Activated CD4-positive, alpha-beta T cell treated with anti-CD3 and anti-CD28 coated beads, Interleukin-2, amount 10 ng/mL, durations not matched to agents 7 days and 5 days (primary cell): ENCODE measurements around the gene CLCN3. TPM values are rescaled to one million over a fixed set of nuclear protein-coding genes. Genes with fewer than 3 reads are reported as not detected.

Experiments used
- CTCF ChIA-PET: fragments of 350-600 bp; sonication (Branson Sonifier 250); formaldehyde crosslinking; loops from one replicate; lab custom pipeline; 2021; ENCODE audit warnings: antibody characterized with exemption; lab: Charles Lee
- POLR2A ChIA-PET: fragments of 350-600 bp; sonication (Branson Sonifier 250); formaldehyde crosslinking; loops from one replicate; lab custom pipeline; 2021; ENCODE audit warnings: antibody characterized with exemption; lab: Charles Lee
- DNase-seq: peaks from one replicate; pipeline ENCODE4 v3.0.0-alpha.2; 2020
- H3K27ac Mint-ChIP-seq: one replicate; pipeline ENCODE4 v1.8.0; 2021; ENCODE audit warnings: mild to moderate bottlenecking, moderate library complexity, mixed read lengths
- H3K27me3 Mint-ChIP-seq: one replicate; pipeline ENCODE4 v1.8.0; 2021; ENCODE audit warnings: mixed read lengths
- H3K36me3 Mint-ChIP-seq: one replicate; pipeline ENCODE4 v1.8.0; 2021; ENCODE audit warnings: low read depth, mixed read lengths
- H3K4me1 Mint-ChIP-seq: one replicate; pipeline ENCODE4 v1.8.0; 2021; ENCODE audit warnings: mixed read lengths
- H3K4me3 Mint-ChIP-seq: one replicate; pipeline ENCODE4 v1.8.0; 2021; ENCODE audit warnings: mild to moderate bottlenecking, moderate library complexity, mixed read lengths
- H3K9me3 Mint-ChIP-seq: one replicate; pipeline ENCODE4 v1.8.0; 2021; ENCODE audit warnings: mixed read lengths
- total RNA-seq, 2 experiments: library from RNA; stranded (reverse); gene quantifications; one replicate each; pipeline ENCODE4 v1.2.3, GENCODE V29; 2021

CLCN3 gene
- total RNA-seq, 2 experiments from 2014 or later = 27.9 to 28.6 TPM

GRCh38 chr4:169604131-169604900 is 16.1 kb upstream of the CLCN3 start:
- H3K4me1 Mint-ChIP-seq = peaks cover 39% of the 10 kb centered on the region
- no peaks in the 10 kb centered on the region for H3K27me3 Mint-ChIP-seq
- POLR2A ChIA-PET = no interaction called here
- H3K4me3 Mint-ChIP-seq = no peak overlapping the region
- peak; percentile 11 for DNase-seq
- peaks cover 21% of the 10 kb centered on the region for H3K36me3 Mint-ChIP-seq
- CTCF ChIA-PET = interaction anchor here (2.0 kb wide), 1 partner anchor 9 kb away, joined by 5 read pairs; the partner anchor contains the start of gene NEK1
- H3K27ac Mint-ChIP-seq = no peak overlapping the region
- H3K9me3 Mint-ChIP-seq = no peaks in the 10 kb centered on the region

- Mint-ChIP-seq H3K27me3 (no peaks in the 10 kb centered on the region), H3K27ac (peak overlapping the region; percentile 25), H3K36me3 (peaks cover 21% of the 10 kb centered on the region), H3K9me3 (no peaks in the 10 kb centered on the region), H3K4me3 (no peak overlapping the region), H3K4me1 (peaks cover 39% of the 10 kb centered on the region)
- ChIA-PET POLR2A (no interaction called here), CTCF (interaction anchor here (0.7 to 2.0 kb wide), 2 partner anchors 8 to 396 kb away, joined by 3 to 5 read pairs; partner anchors contain the start of gene NEK1)
- DNase-seq = no peak
Observed at GRCh38 chr4:169604903-169605331, 15.5 kb upstream of the CLCN3 start.

GRCh38 chr4:169611157-169611556 is 9.2 kb upstream of the CLCN3 start:
- no peak for DNase-seq
- Mint-ChIP-seq H3K9me3 (no peaks in the 10 kb centered on the region), H3K4me3 (peak overlapping the region; percentile 96), H3K27ac (peak overlapping the region; percentile 99), H3K4me1 (peaks cover 51% of the 10 kb centered on the region), H3K36me3 (peaks cover 14% of the 10 kb centered on the region), H3K27me3 (no peaks in the 10 kb centered on the region)
- POLR2A ChIA-PET = no interaction called here
- CTCF ChIA-PET = interaction anchor here (0.6 kb wide), 1 partner anchor 19 kb away, joined by 3 read pairs; no protein-coding TSS in a partner anchor

- Mint-ChIP-seq H3K9me3 (no peaks in the 10 kb centered on the region), H3K27ac (peak within 1 kb of the TSS; percentile 99), H3K4me1 (peaks cover 51% of the 10 kb centered on the region), H3K4me3 (peak within 1 kb of the TSS; percentile 96), H3K27me3 (no peaks in the 10 kb centered on the region), H3K36me3 (peaks cover 4% of the 10 kb centered on the region)
- ChIA-PET CTCF (interaction anchor here (1.0 to 1.6 kb wide), 12 partner anchors 8 to 410 kb away, joined by 3 to 8 read pairs (median 5); partner anchors contain the start of gene CLCN3), POLR2A (interaction anchor here (0.6 kb wide), 1 partner anchor 602 kb away, joined by 4 read pairs; the partner anchor contains the start of gene CBR4)
- DNase-seq = peak; percentile 91
Observed at GRCh38 chr4:169611991-169612870, 8.1 kb upstream of the CLCN3 start, which contains the start of gene NEK1. Gene NEK1 (minus strand): TSS chr4:169612583. CDS start chr4:169602630, 9,953 bp downstream.

- Mint-ChIP-seq H3K27me3 (no peaks in the 10 kb centered on the region), H3K4me3 (peak overlapping the region; percentile 96), H3K9me3 (no peaks in the 10 kb centered on the region), H3K27ac (peak overlapping the region; percentile 99), H3K4me1 (peaks cover 55% of the 10 kb centered on the region), H3K36me3 (peaks cover 2% of the 10 kb centered on the region)
- DNase-seq = peak; percentile 80
- ChIA-PET CTCF (interaction anchor here (0.6 to 1.6 kb wide), 16 partner anchors 8 to 435 kb away, joined by 3 to 8 read pairs (median 4); partner anchors contain the start of gene CLCN3), POLR2A (interaction anchor here (0.6 to 0.8 kb wide), 3 partner anchors 11 to 603 kb away, joined by 3 to 6 read pairs (median 4); partner anchors contain the start of gene CBR4)
Observed at GRCh38 chr4:169612871-169613859, 7.2 kb upstream of the CLCN3 start.

- Mint-ChIP-seq H3K27me3 (no peaks in the 10 kb centered on the region), H3K27ac (peak overlapping the region; percentile 76), H3K4me1 (peaks cover 60% of the 10 kb centered on the region), H3K4me3 (no peak overlapping the region), H3K36me3 (peaks cover 3% of the 10 kb centered on the region), H3K9me3 (no peaks in the 10 kb centered on the region)
- no peak for DNase-seq
- ChIA-PET CTCF (interaction anchor here (1.0 to 1.5 kb wide), 2 partner anchors 10 to 149 kb away, joined by 3 read pairs; no protein-coding TSS in a partner anchor), POLR2A (no interaction called here)
Observed at GRCh38 chr4:169615467-169616106, 4.8 kb upstream of the CLCN3 start.

- H3K9me3 Mint-ChIP-seq = no peaks in the 10 kb centered on the region
- H3K36me3 Mint-ChIP-seq = peaks cover 3% of the 10 kb centered on the region
- no peak overlapping the region for H3K4me3 Mint-ChIP-seq
- ChIA-PET CTCF (no interaction called here), POLR2A (no interaction called here)
- no peaks in the 10 kb centered on the region for H3K27me3 Mint-ChIP-seq
- H3K27ac Mint-ChIP-seq = no peak overlapping the region
- peaks cover 52% of the 10 kb centered on the region for H3K4me1 Mint-ChIP-seq
- DNase-seq = no peak
Observed at GRCh38 chr4:169616846-169617245, 3.5 kb upstream of the CLCN3 start.

- DNase-seq = no peak
- H3K4me1 Mint-ChIP-seq = peaks cover 54% of the 10 kb centered on the region
- H3K4me3 Mint-ChIP-seq = no peak overlapping the region
- peaks cover 3% of the 10 kb centered on the region for H3K36me3 Mint-ChIP-seq
- H3K9me3 Mint-ChIP-seq = no peaks in the 10 kb centered on the region
- ChIA-PET CTCF (no interaction called here), POLR2A (no interaction called here)
- H3K27ac Mint-ChIP-seq = no peak overlapping the region
- no peaks in the 10 kb centered on the region for H3K27me3 Mint-ChIP-seq
Observed at GRCh38 chr4:169617306-169617705, 3.1 kb upstream of the CLCN3 start.

- peaks cover 3% of the 10 kb centered on the region for H3K36me3 Mint-ChIP-seq
- H3K4me1 Mint-ChIP-seq = peaks cover 55% of the 10 kb centered on the region
- ChIA-PET POLR2A (no interaction called here), CTCF (no interaction called here)
- H3K27ac Mint-ChIP-seq = peak overlapping the region; percentile 37
- H3K4me3 Mint-ChIP-seq = peak overlapping the region; percentile 94
- DNase-seq = no peak
- no peaks in the 10 kb centered on the region for H3K27me3 Mint-ChIP-seq
- H3K9me3 Mint-ChIP-seq = no peaks in the 10 kb centered on the region
Observed at GRCh38 chr4:169618286-169618685, 2.1 kb upstream of the CLCN3 start.

GRCh38 chr4:169618986-169619385 is 1.4 kb upstream of the CLCN3 start:
- H3K4me1 Mint-ChIP-seq = peaks cover 58% of the 10 kb centered on the region
- no peak for DNase-seq
- H3K4me3 Mint-ChIP-seq = peak overlapping the region; percentile 94
- no peaks in the 10 kb centered on the region for H3K27me3 Mint-ChIP-seq
- CTCF ChIA-PET = interaction anchor here (1.3 to 1.5 kb wide), 3 partner anchors 14 to 134 kb away, joined by 3 to 6 read pairs (median 4); no protein-coding TSS in a partner anchor
- no peaks in the 10 kb centered on the region for H3K9me3 Mint-ChIP-seq
- POLR2A ChIA-PET = no interaction called here
- peaks cover 6% of the 10 kb centered on the region for H3K36me3 Mint-ChIP-seq
- peak overlapping the region; percentile 99 for H3K27ac Mint-ChIP-seq

- ChIA-PET POLR2A (no interaction called here), CTCF (interaction anchor here (1.3 to 2.0 kb wide), 4 partner anchors 13 to 134 kb away, joined by 3 to 6 read pairs (median 5); no protein-coding TSS in a partner anchor)
- peak; percentile 55 for DNase-seq
- Mint-ChIP-seq H3K27me3 (no peaks in the 10 kb centered on the region), H3K36me3 (peaks cover 6% of the 10 kb centered on the region), H3K27ac (peak overlapping the region; percentile 99), H3K4me3 (peak overlapping the region; percentile 94), H3K4me1 (peaks cover 59% of the 10 kb centered on the region), H3K9me3 (no peaks in the 10 kb centered on the region)
Observed at GRCh38 chr4:169619518-169619957, 840 bp upstream of the CLCN3 start.
